ENCODE measurements around the gene IRS2. TPM values are rescaled to one million over a fixed set of nuclear protein-coding genes. Genes with fewer than 3 reads are reported as not detected.

The IRS2 gene
- total and polyA plus RNA-seq, 2 donors (not counting 3 experiments of a cell fraction or from before 2014, with no cell fraction given) = 1.6 to 4.4 TPM

DNA sequence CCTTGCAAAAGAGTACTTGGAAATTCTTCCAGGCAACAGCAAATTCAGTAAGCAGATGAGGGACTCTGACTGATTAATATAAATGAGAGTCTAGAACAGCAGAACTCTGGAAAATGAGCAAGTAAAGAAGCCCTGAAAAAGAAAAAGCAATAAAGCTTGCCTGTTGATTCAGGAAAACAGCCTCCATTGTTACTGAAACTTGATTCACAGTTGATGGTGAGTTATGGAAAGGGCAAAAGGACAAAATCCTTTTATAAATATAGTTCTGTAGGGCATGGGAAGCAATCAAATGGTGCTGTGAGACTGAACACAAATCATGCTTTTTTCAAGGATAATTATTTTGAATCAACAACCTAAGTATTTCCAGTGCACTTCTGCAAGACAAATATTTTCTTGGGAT is 67.7 kb downstream of the IRS2 start:
- H3K27me3 ChIP-seq (ENCODE audit: control insufficient read depth in 2 of 2, insufficient read depth in 2 of 2, low read length in 2 of 2) = peaks cover 0 to 5% of the 10 kb centered on the region in 2 experiments
- CTCF ChIA-PET = no interaction called here
- no peak overlapping the region for H3K27ac ChIP-seq (ENCODE audit: insufficient read depth, low read depth, low read length)
- FAIRE-seq (no peak), DNase-seq (ENCODE audit: low read depth, low spot score) (no peak)
- H4K20me1 ChIP-seq (replicated peaks; ENCODE audit: control insufficient read depth, extremely low read depth, insufficient read depth, low read length) = no peaks in the 10 kb centered on the region
- POLR2A ChIA-PET = no interaction called here
- H2AFZ ChIP-seq (ENCODE audit: low read depth, low read length) = no peak overlapping the region
- H3K9me1 ChIP-seq (replicated peaks; ENCODE audit: control insufficient read depth, extremely low read depth, insufficient read depth, low read length) = no peaks in the 10 kb centered on the region
- H3K79me2 ChIP-seq (ENCODE audit: control insufficient read depth, insufficient read depth, low read length) = no peaks in the 10 kb centered on the region
- H3K9me3 ChIP-seq (replicated peaks; ENCODE audit: control insufficient read depth, insufficient read depth, low read length) = no peaks in the 10 kb centered on the region
- no peak overlapping the region for H3K4me3 ChIP-seq (replicated peaks in 1 of 3; ENCODE audit: insufficient read depth in 1 of 3, low read depth in 1 of 3, low read length in 3 of 3)
- dilution Hi-C loops (cut with MboI; ENCODE audit: extremely low pct_ligation_motif_present, low sequenced_read_pairs) (no loop called here), intact Hi-C loops (cut with micrococcal nuclease) (no loop called here)
- TF ChIP-seq POLR2AphosphoS5 (IDR thresholded peaks at IDR 0.05; ENCODE audit: insufficient read depth, low read depth, low read length) (no peak), GATA2 (IDR thresholded peaks at IDR 0.05; ENCODE audit: insufficient read depth, insufficient read length, low read depth, low read length) (no peak), EZH2 (IDR thresholded peaks at IDR 0.05; ENCODE audit: borderline replicate concordance, low read depth, low read length, severe bottlenecking) (no peak), MAX (IDR thresholded peaks at IDR 0.05; ENCODE audit: insufficient read depth, insufficient read length) (no peak), MYC (IDR thresholded peaks at IDR 0.05; ENCODE audit: low read depth, low read length) (no peak), CTCF (IDR thresholded peaks at IDR 0.05; ENCODE audit: extremely low read depth in 1 of 2, insufficient read depth in 1 of 2, low read depth in 1 of 2, low read length in 2 of 2) (no peak), FOS (IDR thresholded peaks at IDR 0.05; ENCODE audit: borderline replicate concordance, insufficient read depth, low read length) (no peak), JUN (IDR thresholded peaks at IDR 0.05; ENCODE audit: borderline replicate concordance, insufficient read depth, insufficient read length, low read depth) (no peak), POLR2A (IDR thresholded peaks at IDR 0.05; ENCODE audit: low read depth, low read length) (no peak)
- no TSS peak for BruUV-seq (replicated peaks)
- H3K9ac ChIP-seq (replicated peaks; ENCODE audit: extremely low read depth, insufficient read depth, low read length) = no peak overlapping the region
- no peak overlapping the region for H3K4me2 ChIP-seq (ENCODE audit: insufficient read depth, low read length)
- H3K4me1 ChIP-seq (ENCODE audit: control insufficient read depth, extremely low read depth, insufficient read depth, low read length) = no peaks in the 10 kb centered on the region
- H3K36me3 ChIP-seq (ENCODE audit: control insufficient read depth in 2 of 2, extremely low read depth in 1 of 2, insufficient read depth in 2 of 2, low read length in 2 of 2) = no peaks in the 10 kb centered on the region
